SH-SY5Y (cell line): ENCODE data around the gene ENOX2.

Experiments
- GATA2 ChIP-seq: IDR thresholded peaks from 2 replicates; pipeline ENCODE4 v1.6.1; 2011; ENCODE audit warnings: mild to moderate bottlenecking, low read depth, low read length
- GATA3 ChIP-seq: IDR thresholded peaks from 2 replicates; pipeline ENCODE4 v1.6.1; 2011; ENCODE audit warnings: low read depth, mild to moderate bottlenecking, low read length, moderate library complexity

ENOX2 gene

DNA sequence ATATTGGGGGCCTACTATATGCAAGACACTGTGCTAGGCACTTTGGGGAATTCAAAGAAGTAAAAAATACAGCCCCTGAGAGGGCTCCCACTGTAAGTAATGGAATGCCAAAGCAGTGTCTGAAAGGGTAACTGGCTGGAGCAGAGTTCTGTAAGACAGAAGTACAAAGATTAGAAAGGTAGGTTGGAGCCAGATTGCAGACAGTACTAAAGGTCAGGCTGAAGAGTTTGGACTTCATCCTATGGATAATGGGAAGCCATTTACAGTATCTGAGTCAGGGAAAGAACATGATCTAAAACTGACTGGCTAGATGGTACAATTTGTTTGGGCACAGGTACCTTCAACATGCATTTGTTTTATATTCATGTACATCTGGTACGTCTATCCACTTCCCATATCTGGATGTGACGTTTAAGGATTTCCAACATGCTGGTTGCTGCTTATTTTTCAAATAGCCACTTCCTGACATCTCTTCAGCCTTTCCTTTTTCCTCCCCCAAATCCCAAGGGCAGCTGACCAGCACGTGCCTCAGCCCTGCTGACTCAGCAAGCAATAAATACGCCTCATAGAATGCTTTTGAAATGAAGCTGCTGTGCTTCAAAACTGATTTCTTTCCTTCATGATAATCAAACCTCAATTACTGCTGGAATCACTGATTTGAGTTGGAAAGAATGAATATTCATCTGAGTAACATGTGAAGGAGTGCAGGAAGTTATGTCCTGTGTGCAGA lies 9.5 kb downstream of the ENOX2 start:
- no peak for TF ChIP-seq GATA2
- TF ChIP-seq GATA3 = no peak

DNA sequence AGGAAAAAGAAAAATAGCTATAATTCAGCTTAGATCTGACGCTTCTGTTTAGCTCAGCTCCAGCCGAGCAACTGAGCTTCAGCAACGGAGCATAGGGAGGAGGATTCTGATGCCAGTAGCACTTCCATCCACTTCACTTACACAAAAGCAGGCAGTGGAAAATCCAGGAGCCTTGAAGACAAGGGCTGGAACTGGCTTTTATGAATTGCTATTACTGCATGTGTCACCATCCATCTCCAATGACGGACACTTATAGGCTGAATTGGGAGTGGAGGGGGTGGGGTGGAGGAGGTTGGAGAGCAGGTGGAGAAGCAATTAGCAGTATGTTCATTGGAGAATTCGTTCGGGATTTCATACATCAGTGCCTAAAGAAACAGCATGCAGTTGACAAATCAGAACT lies 15.6 kb downstream of the ENOX2 start:
- TF ChIP-seq GATA2 = no peak
- no peak for TF ChIP-seq GATA3

DNA sequence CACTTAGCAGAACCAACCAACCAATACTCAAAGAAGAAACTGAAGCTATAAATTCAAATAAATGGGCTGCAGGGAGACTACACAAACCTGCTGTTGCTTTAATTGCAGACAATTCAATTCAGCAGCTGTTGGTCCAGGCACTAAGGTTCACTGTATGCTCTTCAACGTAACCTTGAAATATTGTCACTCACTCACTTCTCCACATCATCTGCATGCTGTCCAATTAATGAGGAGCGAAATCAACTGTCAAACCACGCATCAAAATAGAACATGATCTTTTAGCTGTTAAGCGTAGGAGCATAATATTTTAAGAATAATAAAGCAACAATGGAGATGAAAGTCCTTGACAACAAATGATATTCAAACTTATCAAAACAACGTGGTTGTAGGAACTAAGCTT lies 17.0 kb downstream of the ENOX2 start:
- TF ChIP-seq GATA3 = no peak
- TF ChIP-seq GATA2 = no peak

DNA sequence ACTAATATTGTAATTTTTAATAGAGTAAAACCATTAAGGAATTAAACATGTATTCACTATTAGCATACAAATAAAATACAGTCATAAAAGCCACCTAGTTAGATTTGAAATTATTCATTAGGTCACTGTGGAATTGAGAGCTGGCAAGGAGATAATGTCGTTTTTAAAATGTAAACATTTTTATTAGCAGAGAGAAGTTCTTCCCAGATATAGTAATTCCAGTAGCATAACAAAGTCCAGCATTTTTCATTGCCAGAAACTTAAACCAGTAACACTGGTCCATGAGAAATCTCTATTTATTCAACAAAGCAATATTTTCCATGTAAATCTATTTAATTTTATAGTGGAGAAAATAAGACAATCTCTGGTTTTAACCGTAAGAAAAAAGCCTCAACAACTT lies 17.5 kb downstream of the ENOX2 start:
- TF ChIP-seq GATA3 (no peak), GATA2 (no peak)

DNA sequence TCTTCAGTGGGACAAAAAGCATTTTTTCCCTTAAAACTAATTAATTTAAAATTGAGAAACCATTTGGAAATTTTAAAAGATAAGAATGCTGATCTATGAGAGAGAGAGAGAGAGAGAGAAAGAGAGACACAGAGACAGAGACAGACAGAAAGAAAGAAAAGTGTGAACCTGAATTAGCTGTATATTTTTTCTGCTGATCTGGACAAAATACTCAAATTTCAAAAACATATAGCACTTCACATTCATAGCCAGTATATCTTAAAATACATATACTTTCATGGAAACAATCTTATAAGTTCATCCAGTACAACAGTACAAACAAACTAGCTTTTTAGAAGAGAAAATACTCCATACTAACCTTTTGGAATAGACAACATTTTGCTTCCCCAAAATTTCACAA lies 18.4 kb downstream of the ENOX2 start:
- no peak for TF ChIP-seq GATA3
- TF ChIP-seq GATA2 = no peak

DNA sequence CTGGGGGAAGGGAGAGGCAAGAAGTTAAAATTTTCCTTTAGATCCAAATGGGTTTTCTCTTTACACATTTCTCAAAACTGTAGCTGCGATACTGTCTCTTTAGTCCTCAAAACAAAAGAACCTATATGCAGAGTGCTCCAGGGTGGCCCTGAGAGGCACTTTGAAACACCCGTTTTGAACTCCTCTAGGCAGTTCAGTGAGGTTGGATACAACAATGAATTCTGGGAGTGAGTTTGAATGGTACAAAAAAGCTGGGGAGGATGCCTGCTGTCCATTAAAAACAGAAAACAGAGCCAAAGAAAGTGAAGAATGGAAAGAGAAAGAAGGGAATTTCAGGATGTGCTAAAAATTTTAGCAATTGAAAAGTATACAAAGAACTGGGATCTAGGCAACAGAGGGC lies 23.1 kb downstream of the ENOX2 start:
- no peak for TF ChIP-seq GATA2
- no peak for TF ChIP-seq GATA3

DNA sequence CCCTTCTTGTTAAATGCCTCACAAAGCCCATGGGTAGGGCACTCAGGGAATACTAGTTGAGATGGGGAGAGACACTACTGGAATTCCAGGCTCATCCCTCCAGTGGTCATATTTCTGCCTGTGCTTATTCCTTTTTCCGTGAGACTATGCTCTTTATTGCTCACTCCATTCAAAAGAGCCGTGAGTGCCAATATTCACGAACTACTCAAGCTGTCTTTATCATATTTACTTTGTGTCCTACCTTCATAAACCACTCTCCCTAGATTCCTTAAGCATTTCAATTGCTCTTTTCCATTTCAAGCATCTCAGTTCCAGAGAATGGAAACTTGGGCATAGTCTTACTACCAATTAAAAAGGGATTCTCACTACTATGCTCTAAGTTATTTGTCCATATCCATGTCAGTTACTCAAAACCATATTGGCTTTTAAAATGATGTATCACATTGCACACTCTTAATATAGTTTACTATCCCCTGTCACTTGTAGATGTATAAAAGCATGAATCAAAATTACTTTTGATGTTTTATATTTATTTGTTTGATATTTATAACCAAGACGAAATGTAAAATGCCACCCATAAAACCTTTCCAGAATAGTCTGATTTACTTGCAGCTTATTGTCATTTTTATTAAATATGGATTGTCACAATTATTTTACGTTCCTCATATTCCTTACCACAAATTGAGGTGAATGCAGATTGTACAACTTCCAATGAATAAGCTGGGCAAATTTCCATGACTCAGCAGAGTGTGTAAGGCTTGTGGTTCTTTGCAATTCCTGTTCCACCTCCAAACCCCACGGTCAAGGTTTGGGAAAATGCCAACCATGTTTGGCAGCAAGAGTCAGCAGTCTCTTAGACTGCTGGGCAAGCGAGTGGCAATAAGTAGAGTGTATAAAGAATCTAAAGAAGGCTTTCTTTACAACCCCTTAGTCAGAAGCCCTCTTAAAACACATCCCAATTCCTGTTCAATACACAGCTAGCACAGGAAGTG lies 24.4 kb downstream of the ENOX2 start:
- TF ChIP-seq GATA2 (no peak), GATA3 (no peak)

DNA sequence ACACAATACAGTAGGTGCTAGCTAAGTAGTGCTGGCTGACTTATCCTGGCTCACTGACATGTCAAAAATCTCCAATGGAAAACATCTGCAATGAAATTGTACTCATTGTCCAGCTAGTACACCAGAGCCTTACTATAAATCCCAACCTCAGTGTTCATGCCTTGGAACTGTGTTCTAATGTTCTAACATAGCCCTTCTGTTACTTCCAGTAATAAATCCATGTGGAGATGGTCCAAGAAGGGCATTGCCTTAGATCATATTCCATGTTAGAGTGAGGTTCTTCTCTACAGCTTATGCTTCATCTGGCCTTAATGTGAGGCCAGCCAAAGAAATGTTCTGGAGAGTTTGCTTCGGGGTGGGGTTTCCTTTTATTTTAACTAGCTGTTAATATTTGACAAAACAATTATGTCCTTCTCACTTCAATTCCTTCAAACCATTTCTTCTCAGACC lies 25.1 kb downstream of the ENOX2 start:
- TF ChIP-seq GATA2 = no peak
- TF ChIP-seq GATA3 = no peak

DNA sequence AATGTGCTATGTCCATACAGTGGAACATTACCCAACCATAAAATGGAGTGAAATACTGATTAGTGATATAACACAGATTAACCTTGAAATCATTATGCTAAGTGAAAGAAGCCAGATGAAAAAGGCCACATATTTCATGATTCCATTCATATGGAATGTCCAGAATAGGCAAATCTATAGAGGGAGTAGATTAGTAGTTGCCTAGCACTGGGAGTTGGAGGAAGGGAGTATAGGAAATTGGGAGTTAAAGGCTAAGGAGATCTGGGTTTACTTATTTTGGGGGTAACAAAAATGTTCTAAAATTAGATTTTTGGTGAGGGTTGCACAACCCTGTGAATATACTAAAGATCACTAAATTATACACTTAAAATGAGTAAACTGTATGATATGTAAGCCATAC lies 26.8 kb downstream of the ENOX2 start:
- no peak for TF ChIP-seq GATA3
- TF ChIP-seq GATA2 = no peak

DNA sequence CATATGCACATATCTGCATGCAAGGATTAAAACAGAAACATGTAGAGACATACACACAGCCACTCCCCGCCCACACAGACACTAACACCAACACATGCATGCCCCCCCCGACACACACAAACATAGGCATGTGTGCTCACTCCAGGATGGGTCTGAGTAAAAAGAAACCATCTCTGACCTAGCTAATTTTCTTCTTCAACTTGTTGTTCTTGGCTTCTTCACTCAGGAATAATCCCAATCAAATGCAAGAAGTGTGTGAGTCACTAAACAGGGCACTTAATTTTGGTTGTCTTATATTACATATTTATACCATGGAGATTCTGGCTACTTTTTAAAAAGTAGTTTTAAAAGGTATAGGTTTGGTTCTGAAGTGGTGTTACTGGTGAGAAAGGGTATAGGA lies 28.3 kb downstream of the ENOX2 start:
- TF ChIP-seq GATA3 (no peak), GATA2 (no peak)

DNA sequence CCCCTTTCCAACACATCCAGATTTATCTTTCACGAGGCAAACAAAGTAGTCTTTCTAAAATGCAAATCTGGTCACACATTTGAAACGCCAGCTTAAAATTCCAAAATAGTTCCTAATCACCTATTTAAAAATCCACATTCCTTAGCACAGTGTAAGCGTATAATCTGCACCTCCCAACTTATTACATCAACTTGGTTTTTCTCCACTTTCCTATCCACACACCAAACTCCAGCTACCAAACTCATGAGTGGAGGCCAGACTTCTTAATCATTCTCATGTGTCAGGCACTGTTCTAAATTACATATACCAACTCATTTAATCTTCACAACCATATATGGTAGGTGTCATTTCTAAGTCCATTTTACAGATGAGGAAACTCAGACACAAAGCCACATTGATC lies 33.8 kb downstream of the ENOX2 start:
- TF ChIP-seq GATA3 (no peak), GATA2 (no peak)

DNA sequence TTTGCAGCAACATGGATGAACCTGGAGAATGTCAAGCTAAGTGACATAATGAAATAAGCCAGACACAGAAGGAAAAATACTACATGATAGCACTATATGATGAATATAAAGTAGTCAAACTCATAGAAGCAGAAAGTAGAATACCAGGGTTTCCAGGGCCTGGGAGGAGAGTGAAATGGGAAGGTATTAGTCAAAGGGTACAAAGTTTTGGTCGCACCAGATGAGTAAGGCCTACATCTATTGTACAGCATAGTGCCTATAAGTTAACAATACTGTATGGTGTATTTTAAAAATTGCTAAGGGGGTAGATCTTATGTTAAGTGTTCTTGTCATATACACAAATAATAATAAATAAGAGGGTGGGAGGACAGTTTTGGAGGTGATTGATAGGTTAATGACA lies 41.5 kb downstream of the ENOX2 start:
- TF ChIP-seq GATA2 (no peak), GATA3 (no peak)

DNA sequence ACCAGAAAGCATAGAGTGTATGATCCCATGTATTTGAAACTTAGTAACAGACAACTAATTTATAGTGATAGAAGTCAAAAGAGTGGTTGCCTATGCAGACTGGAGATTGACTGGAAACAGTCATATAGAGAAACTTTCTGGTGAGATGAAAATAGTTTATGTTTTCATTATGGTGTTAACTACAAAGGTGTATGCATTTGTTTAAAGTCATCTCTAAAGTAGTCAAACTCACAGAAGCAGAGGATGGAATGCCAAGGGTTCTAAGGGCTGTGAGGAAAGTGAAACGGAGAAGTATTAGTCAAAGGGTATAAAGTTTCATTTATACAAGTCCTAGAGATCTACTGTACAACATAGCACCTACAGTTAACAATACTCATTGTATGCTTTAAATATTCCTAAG lies 45.8 kb downstream of the ENOX2 start:
- TF ChIP-seq GATA2 = no peak
- no peak for TF ChIP-seq GATA3

DNA sequence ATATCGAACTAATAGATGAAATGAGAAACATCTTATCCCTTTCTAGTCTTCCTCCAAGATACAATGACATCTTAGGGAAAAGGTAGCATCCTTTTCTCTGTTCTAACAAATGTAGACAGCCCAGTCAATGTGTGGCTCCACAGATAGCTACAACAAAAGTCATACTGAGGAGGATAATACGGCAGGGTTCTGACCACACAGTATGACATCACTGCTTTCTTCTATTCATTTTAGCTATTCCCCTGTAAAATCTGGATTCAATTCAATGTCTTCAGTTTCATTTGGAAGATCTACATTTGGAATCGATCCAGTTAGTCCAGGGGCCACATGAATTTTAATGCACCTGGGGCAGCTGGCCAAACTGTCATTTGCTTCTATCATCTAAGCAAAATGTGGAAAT lies 51.4 kb downstream of the ENOX2 start:
- TF ChIP-seq GATA3 (no peak), GATA2 (no peak)

DNA sequence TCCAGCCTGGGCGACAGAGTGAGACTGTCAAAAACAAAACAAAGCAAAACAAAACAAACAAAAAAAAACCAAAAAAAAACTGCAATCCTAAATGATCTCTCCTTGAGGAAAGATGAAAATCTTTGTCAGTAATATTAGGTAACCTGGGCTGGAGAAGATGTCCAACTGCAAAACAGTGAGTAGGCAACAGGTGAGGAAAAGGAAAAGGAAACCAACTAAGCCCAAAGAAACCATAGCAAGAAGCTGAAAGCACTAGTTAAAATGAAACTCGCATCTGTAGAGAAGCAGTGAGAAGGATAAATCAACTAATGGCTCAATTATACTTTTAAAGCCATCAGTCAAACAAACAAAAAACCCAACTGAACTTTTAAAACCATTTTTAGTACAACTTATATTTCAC lies 54.2 kb downstream of the ENOX2 start:
- TF ChIP-seq GATA3 (no peak), GATA2 (no peak)

DNA sequence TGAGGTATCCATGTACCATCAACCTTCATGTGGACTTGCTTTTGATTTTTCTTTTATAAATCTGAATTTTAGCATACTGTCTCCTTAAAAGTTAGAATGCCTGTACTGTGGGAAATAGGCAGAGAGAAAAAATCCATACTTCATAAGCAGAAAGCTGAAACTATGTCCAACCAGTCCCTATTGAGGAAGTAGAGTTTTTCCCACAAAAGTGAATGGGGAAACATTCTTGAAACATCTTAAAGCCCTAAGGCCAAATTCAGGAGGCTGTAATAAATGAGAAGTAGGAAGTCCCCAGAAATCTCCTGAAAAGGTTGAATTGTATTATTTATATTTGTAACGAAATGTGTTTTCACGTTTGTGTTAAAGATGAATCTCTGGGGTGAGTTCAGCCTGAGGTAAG lies 56.3 kb downstream of the ENOX2 start:
- no peak for TF ChIP-seq GATA2
- no peak for TF ChIP-seq GATA3
